Caco-2 (cell line): ENCODE results near the gene TFRC. TPM values are rescaled to one million over a fixed set of nuclear protein-coding genes. Genes with fewer than 3 reads are reported as not detected.

ENCODE experiments used
- BruUV-seq: library from RNA; stranded (reverse); fragments of 400-500 nt; replicated peaks from 2 replicates; lab custom pipeline; 2021; lab: Mats Ljungman, UMichigan
- CTCF ChIA-PET: fragments of 300-600 bp; sonication (Branson Sonifier 250); formaldehyde crosslinking; loops from one replicate; lab custom pipeline; 2022; ENCODE audit warnings: antibody characterized with exemption; lab: Charles Lee
- POLR2A ChIA-PET: fragments of 300-600 bp; sonication (Branson Sonifier 250); formaldehyde crosslinking; loops from one replicate; lab custom pipeline; 2022; ENCODE audit warnings: antibody characterized with exemption; lab: Charles Lee
- DNase-seq, 2 experiments: peaks; one replicate each; pipeline versions ENCODE4 v3.0.0 to v3.0.0-alpha.2; 2020 to 2022
- H3K27me3 ChIP-seq: replicated peaks from 2 replicates; pipeline ENCODE4 v1.6.0; 2011; ENCODE audit warnings: low read length; ENCODE audit not compliant: control insufficient read depth, insufficient read depth
- H3K36me3 ChIP-seq: 2 replicates; pipeline ENCODE4 v1.5.1; 2011; ENCODE audit warnings: low read length; ENCODE audit not compliant: control insufficient read depth, insufficient read depth
- H3K4me1 ChIP-seq: fragments of 250-450 bp; sonication (Bioruptor Pico); 2 replicates; pipeline ENCODE4 v1.5.1; 2020; ENCODE audit warnings: mild to moderate bottlenecking
- H3K4me3 ChIP-seq: 2 replicates; pipeline ENCODE4 v1.5.1; 2011; ENCODE audit warnings: low read depth, mild to moderate bottlenecking, control low read depth, low read length
- H3K9me3 ChIP-seq: fragments of 250-450 bp; sonication (Bioruptor Pico); 2 replicates; pipeline ENCODE4 v1.5.1; 2020; ENCODE audit warnings: mild to moderate bottlenecking, moderate library complexity
- H3K27ac Mint-ChIP-seq: one replicate; pipeline ENCODE4 v1.8.0; 2022; ENCODE audit warnings: mixed read lengths; ENCODE audit not compliant: unreplicated experiment
- H3K27me3 Mint-ChIP-seq: one replicate; pipeline ENCODE4 v1.8.0; 2022; ENCODE audit warnings: mixed read lengths; ENCODE audit not compliant: insufficient read depth, unreplicated experiment
- H3K36me3 Mint-ChIP-seq: one replicate; pipeline ENCODE4 v1.8.0; 2022; ENCODE audit warnings: mild to moderate bottlenecking, mixed read lengths; ENCODE audit not compliant: insufficient read depth, unreplicated experiment
- H3K4me1 Mint-ChIP-seq: one replicate; pipeline ENCODE4 v1.8.0; 2022; ENCODE audit warnings: low read depth, mixed read lengths; ENCODE audit not compliant: unreplicated experiment
- H3K4me3 Mint-ChIP-seq: one replicate; pipeline ENCODE4 v1.8.0; 2022; ENCODE audit warnings: mild to moderate bottlenecking, moderate library complexity, mixed read lengths; ENCODE audit not compliant: unreplicated experiment
- H3K9me3 Mint-ChIP-seq: one replicate; pipeline ENCODE4 v1.8.0; 2022; ENCODE audit warnings: mixed read lengths; ENCODE audit not compliant: unreplicated experiment
- intact Hi-C: fragments of 100-400 bp; cut with micrococcal nuclease; formaldehyde crosslinking; loops from one replicate; pipeline ENCODE4 v1.10.0; 2022; ENCODE audit not compliant: unreplicated experiment
- total RNA-seq: library from RNA; stranded (reverse); gene quantifications from 2 replicates; pipeline ENCODE4 v1.2.3, GENCODE V29; 2022
- TF ChIP-seq, protein P1 (sequence below), 2 experiments: fragments of 200-600 bp in 1 of 2; IDR thresholded peaks; 1 replicate in 1 of 2; 2 replicates in 1 of 2; pipeline versions ENCODE4 v1.5.1 to v1.8.0; 2011 to 2022; ENCODE audit warnings: antibody characterized with exemption in 1 of 2, control low read depth in 1 of 2, inconsistent platforms in 1 of 2, low read depth in 1 of 2, low read length in 1 of 2, mild to moderate bottlenecking in 1 of 2, moderate library complexity in 1 of 2; ENCODE audit not compliant: insufficient read depth in 1 of 2, severe bottlenecking in 1 of 2, unreplicated experiment in 1 of 2

TFRC gene
- total RNA-seq, 1 experiment from 2014 or later = 267 TPM

DNA sequence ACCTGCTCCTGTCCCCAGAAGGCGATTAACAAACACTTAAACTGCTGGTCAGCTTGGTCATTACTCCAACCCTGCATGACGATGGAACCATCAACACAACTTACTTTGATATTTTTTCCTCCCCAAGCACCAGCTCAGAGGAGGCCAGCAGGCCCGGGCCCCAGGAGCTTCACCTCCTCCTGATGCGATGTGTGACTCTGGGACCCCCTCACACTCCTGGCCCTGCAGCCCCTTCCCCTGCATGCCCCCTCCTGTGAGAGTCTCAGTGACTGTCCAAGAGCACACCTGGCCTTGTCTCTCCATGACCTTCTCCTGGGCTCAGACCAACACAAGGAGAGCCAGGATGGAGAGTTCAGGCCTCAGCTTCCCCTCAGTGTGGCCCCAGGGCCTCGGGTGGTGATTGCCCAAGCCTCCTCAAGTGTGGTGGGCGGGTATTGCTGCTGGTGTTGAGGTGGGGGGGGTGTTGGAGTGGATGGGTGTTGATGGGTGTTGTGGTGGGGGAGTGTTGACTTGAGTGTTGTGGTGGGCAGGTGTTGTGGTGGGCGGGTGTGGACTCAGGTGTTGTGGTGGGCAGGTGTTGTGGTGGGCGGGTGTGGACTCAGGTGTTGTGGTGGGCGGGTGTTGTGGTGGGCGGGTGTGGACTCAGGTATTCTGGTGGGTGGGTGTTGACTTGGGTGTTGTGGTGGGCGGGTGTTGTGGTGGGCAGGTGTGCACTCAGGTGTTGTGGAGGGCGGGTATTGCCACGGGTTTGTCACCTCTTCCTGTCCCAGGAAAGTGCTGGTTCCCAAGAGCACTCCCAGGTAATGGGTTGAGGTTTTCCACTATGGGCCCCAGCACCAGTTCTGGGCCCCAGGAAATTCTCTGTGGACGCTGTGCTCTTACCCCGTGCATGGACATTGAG lies 68.1 kb downstream of the TFRC start:
- Histone ChIP-seq H3K9me3 (0 out of 2 replicates have a peak, but pooled peaks cover 6% of the 10 kb centered on the region), H3K4me1 (no peaks in the 10 kb centered on the region), H3K27me3 (no peaks in the 10 kb centered on the region), H3K4me3 (no peak overlapping the region), H3K36me3 (no peaks in the 10 kb centered on the region)
- no peak for DNase-seq
- Mint-ChIP-seq H3K9me3 (peaks cover 12% of the 10 kb centered on the region), H3K27me3 (peaks cover 8% of the 10 kb centered on the region), H3K36me3 (no peaks in the 10 kb centered on the region), H3K27ac (no peak overlapping the region), H3K4me3 (no peak overlapping the region), H3K4me1 (no peaks in the 10 kb centered on the region)
- ChIA-PET CTCF (no interaction called here), POLR2A (interaction anchor here (0.6 kb wide), 1 partner anchor 10 kb away, joined by 3 read pairs; no protein-coding TSS in a partner anchor)
- no TSS peak for BruUV-seq
- TF ChIP-seq, protein P1, sequence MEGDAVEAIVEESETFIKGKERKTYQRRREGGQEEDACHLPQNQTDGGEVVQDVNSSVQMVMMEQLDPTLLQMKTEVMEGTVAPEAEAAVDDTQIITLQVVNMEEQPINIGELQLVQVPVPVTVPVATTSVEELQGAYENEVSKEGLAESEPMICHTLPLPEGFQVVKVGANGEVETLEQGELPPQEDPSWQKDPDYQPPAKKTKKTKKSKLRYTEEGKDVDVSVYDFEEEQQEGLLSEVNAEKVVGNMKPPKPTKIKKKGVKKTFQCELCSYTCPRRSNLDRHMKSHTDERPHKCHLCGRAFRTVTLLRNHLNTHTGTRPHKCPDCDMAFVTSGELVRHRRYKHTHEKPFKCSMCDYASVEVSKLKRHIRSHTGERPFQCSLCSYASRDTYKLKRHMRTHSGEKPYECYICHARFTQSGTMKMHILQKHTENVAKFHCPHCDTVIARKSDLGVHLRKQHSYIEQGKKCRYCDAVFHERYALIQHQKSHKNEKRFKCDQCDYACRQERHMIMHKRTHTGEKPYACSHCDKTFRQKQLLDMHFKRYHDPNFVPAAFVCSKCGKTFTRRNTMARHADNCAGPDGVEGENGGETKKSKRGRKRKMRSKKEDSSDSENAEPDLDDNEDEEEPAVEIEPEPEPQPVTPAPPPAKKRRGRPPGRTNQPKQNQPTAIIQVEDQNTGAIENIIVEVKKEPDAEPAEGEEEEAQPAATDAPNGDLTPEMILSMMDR (IDR thresholded peaks at IDR 0.05; ENCODE audit: insufficient read depth in 1 of 2, low read depth in 1 of 2, low read length in 1 of 2, severe bottlenecking in 1 of 2, unreplicated experiment in 1 of 2) = no peak
- intact Hi-C loops = no loop called here

DNA sequence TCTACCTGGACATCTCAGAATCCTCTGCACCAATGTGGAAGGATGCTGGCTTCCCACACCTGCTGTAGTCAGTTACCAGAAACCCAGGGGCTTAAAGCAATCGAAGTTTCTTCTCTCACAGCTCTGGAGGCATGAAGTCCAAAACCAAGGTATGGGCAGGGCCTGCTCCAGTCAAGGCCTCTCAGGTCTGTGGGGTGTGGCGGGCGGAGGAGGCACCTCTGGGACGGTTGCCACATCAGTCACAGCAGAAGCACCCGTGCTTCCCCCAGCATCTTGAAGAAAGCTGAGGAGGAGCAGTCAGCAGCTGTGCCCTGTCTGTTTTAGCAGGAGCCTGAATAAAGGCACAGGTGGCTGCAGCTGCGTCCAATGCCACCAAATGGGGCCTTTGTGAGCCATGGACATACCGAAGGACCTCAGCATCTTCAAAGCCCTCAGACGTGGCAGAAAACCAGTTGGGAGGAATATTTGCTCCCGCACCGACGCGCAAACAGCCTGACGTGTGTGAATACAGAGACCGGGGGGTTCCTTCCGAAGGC lies 68.9 kb downstream of the TFRC start:
- TF ChIP-seq, protein P1 (IDR thresholded peaks at IDR 0.05; ENCODE audit: insufficient read depth in 1 of 2, low read depth in 1 of 2, low read length in 1 of 2, severe bottlenecking in 1 of 2, unreplicated experiment in 1 of 2) = no peak
- Mint-ChIP-seq H3K27me3 (peaks cover 8% of the 10 kb centered on the region), H3K4me1 (no peaks in the 10 kb centered on the region), H3K4me3 (no peak overlapping the region), H3K9me3 (peaks cover 12% of the 10 kb centered on the region), H3K36me3 (no peaks in the 10 kb centered on the region), H3K27ac (no peak overlapping the region)
- no peaks in the 10 kb centered on the region for H3K27me3 ChIP-seq
- BruUV-seq = no TSS peak
- ChIA-PET CTCF (no interaction called here), POLR2A (interaction anchor here (0.6 kb wide), 1 partner anchor 10 kb away, joined by 3 read pairs; no protein-coding TSS in a partner anchor)
- DNase-seq = no peak
- H3K36me3 ChIP-seq = no peaks in the 10 kb centered on the region
- H3K4me1 ChIP-seq = no peaks in the 10 kb centered on the region
- H3K9me3 ChIP-seq = 0 out of 2 replicates have a peak, but pooled peaks cover 6% of the 10 kb centered on the region
- intact Hi-C loops = no loop called here
- no peak overlapping the region for H3K4me3 ChIP-seq

DNA sequence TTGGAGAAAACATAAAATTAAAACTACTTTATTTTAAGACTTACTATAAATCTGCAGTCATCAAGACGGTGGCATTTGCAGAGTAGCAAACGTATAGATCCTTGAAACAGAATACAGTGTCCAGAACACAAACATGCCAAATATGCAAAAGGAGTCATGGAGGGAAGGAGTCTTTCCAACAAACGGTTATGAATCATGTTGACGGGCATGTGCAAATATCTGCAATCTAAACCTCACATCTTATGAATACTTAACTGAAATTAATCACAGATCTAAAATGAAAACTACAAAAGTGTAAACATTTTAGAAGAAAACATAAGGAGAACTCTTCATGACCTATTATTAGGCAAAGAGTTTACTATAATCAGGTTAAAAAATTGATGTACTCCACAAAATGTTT lies 69.4 kb downstream of the TFRC start:
- BruUV-seq = no TSS peak
- Mint-ChIP-seq H3K36me3 (no peaks in the 10 kb centered on the region), H3K9me3 (peaks cover 12% of the 10 kb centered on the region), H3K4me1 (no peaks in the 10 kb centered on the region), H3K27me3 (peaks cover 11% of the 10 kb centered on the region), H3K27ac (no peak overlapping the region), H3K4me3 (no peak overlapping the region)
- CTCF ChIA-PET = no interaction called here
- Histone ChIP-seq H3K36me3 (no peaks in the 10 kb centered on the region), H3K4me3 (no peak overlapping the region), H3K9me3 (0 out of 2 replicates have a peak, but pooled peaks cover 6% of the 10 kb centered on the region), H3K27me3 (no peaks in the 10 kb centered on the region), H3K4me1 (no peaks in the 10 kb centered on the region)
- DNase-seq = no peak
- intact Hi-C loops = no loop called here
- TF ChIP-seq, protein P1 (IDR thresholded peaks at IDR 0.05; ENCODE audit: insufficient read depth in 1 of 2, low read depth in 1 of 2, low read length in 1 of 2, severe bottlenecking in 1 of 2, unreplicated experiment in 1 of 2) = no peak
- POLR2A ChIA-PET = no interaction called here
